ENCODE results near the gene MIA2. TPM values are rescaled to one million over a fixed set of nuclear protein-coding genes. Genes with fewer than 3 reads are reported as not detected.

MIA2 gene
- total and polyA plus RNA-seq, 2 experiments from 2014 or later: 9.5 to 10.9 TPM

GRCh38 chr14:39396448-39396847 is 162.7 kb downstream of the MIA2 start:
- peaks cover 5% of the 10 kb centered on the region; the same call in 2 of the 3 replicates for H3K4me1 Mint-ChIP-seq
- no peak overlapping the region for H3K27ac ChIP-seq (ENCODE audit: low read depth)
- H2AFZ ChIP-seq: no peak overlapping the region
- peaks cover 2% of the 10 kb centered on the region for H3K27me3 Mint-ChIP-seq (ENCODE audit: insufficient read depth, low read depth, poor library complexity)
- no peak overlapping the region for H3K4me3 Mint-ChIP-seq
- H3K4me1 ChIP-seq (ENCODE audit: insufficient read depth): no peaks in the 10 kb centered on the region
- TF ChIP-seq ZNF462 (CRISPR knock-in tag; IDR thresholded peaks at IDR 0.05) (no peak), STAT1 (IDR thresholded peaks at IDR 0.05; ENCODE audit: unreplicated experiment) (no peak), EZH2 (IDR thresholded peaks at IDR 0.05; ENCODE audit: low read depth, unreplicated experiment) (no peak)
- no peak overlapping the region for H3K4me3 ChIP-seq
- no peaks in the 10 kb centered on the region for H4K20me1 ChIP-seq (replicated peaks; ENCODE audit: insufficient read depth)
- H3K79me2 ChIP-seq (replicated peaks; ENCODE audit: insufficient read depth): no peaks in the 10 kb centered on the region
- DNase-seq (ENCODE audit: low spot score): no peak
- H3K4me2 ChIP-seq: no peak overlapping the region
- H3K9me2 ChIP-seq (ENCODE audit: insufficient read depth): no peaks in the 10 kb centered on the region
- H3K36me3 ChIP-seq (ENCODE audit: insufficient read depth): no peaks in the 10 kb centered on the region
- H3K9me3 Mint-ChIP-seq: no peaks in the 10 kb centered on the region
- H3K27ac Mint-ChIP-seq: no peak overlapping the region
- no peak for ATAC-seq
- H3K27me3 ChIP-seq (ENCODE audit: insufficient read depth): no peaks in the 10 kb centered on the region
- no peaks in the 10 kb centered on the region for H3F3A ChIP-seq (replicated peaks; ENCODE audit: low read depth)
- H3K36me3 Mint-ChIP-seq (ENCODE audit: low read depth): no peaks in the 10 kb centered on the region; the same call in 2 of the 3 replicates

GRCh38 chr14:39398382-39398781 is 164.7 kb downstream of the MIA2 start:
- Histone ChIP-seq H3K9me2 (ENCODE audit: insufficient read depth) (no peaks in the 10 kb centered on the region), H2AFZ (no peak overlapping the region), H3K4me2 (no peak overlapping the region), H3K27ac (ENCODE audit: low read depth) (no peak overlapping the region), H3K79me2 (replicated peaks; ENCODE audit: insufficient read depth) (no peaks in the 10 kb centered on the region), H3K27me3 (ENCODE audit: insufficient read depth) (no peaks in the 10 kb centered on the region), H4K20me1 (replicated peaks; ENCODE audit: insufficient read depth) (no peaks in the 10 kb centered on the region), H3K36me3 (ENCODE audit: insufficient read depth) (no peaks in the 10 kb centered on the region), H3K4me3 (no peak overlapping the region), H3F3A (replicated peaks; ENCODE audit: low read depth) (no peaks in the 10 kb centered on the region), H3K4me1 (ENCODE audit: insufficient read depth) (no peaks in the 10 kb centered on the region)
- TF ChIP-seq ZNF114 (CRISPR knock-in tag; IDR thresholded peaks at IDR 0.05) (no peak), ZNF331 (CRISPR knock-in tag; IDR thresholded peaks at IDR 0.05; ENCODE audit: low read depth) (no peak), REST (IDR thresholded peaks at IDR 0.05; ENCODE audit: unreplicated experiment) (no peak), EZH2 (IDR thresholded peaks at IDR 0.05; ENCODE audit: low read depth, unreplicated experiment) (no peak), JUNB (IDR thresholded peaks at IDR 0.05; ENCODE audit: unreplicated experiment) (no peak), STAT1 (IDR thresholded peaks at IDR 0.05; ENCODE audit: unreplicated experiment) (no peak), POLR2AphosphoS5 (IDR thresholded peaks at IDR 0.05; ENCODE audit: low read depth) (no peak)
- ATAC-seq (no peak), DNase-seq (ENCODE audit: low spot score) (no peak)
- no peaks in the 10 kb centered on the region; the same call in 2 of the 3 replicates for H3K9me3 Mint-ChIP-seq
- H3K4me1 Mint-ChIP-seq: peaks cover 5% of the 10 kb centered on the region; the same call in 2 of the 3 replicates
- no peak overlapping the region for H3K4me3 Mint-ChIP-seq
- H3K36me3 Mint-ChIP-seq (ENCODE audit: low read depth): no peaks in the 10 kb centered on the region; the same call in 2 of the 3 replicates
- H3K27ac Mint-ChIP-seq: no peak overlapping the region
- no peaks in the 10 kb centered on the region for H3K27me3 Mint-ChIP-seq (ENCODE audit: insufficient read depth, low read depth, poor library complexity)
